GM23338 (cell line): ENCODE measurements around the gene MRTFA. TPM values are rescaled to one million over a fixed set of nuclear protein-coding genes. Genes with fewer than 3 reads are reported as not detected.

ENCODE experiments used
- ATAC-seq: fragments of 200-7000 bp; cut with Tn5 transposase; 3 replicates; pipeline ENCODE4 v1.9.1; 2020
- DNase-seq: peaks from one replicate; pipeline ENCODE4 v3.0.0-alpha.2; 2015; ENCODE audit warnings: low spot score
- H2AFZ ChIP-seq: fragments of 200-600 bp; sonication (generic); 2 replicates; pipeline ENCODE4 v1.8.0; 2016; ENCODE audit warnings: antibody characterized with exemption, mild to moderate bottlenecking, moderate library complexity
- H3F3A ChIP-seq: fragments of 200-600 bp; sonication (generic); replicated peaks from 2 replicates; pipeline ENCODE4 v1.8.0; 2017; ENCODE audit warnings: antibody characterized with exemption, mixed run types, low read depth
- H3K27ac ChIP-seq: fragments of 200-600 bp; sonication (generic); 2 replicates; pipeline ENCODE4 v1.6.1; 2016; ENCODE audit warnings: low read depth
- H3K27me3 ChIP-seq: fragments of 200-600 bp; sonication (generic); 2 replicates; pipeline ENCODE4 v1.8.0; 2016; ENCODE audit warnings: mild to moderate bottlenecking, mixed run types, moderate library complexity; ENCODE audit not compliant: insufficient read depth
- H3K36me3 ChIP-seq: fragments of 200-600 bp; sonication (generic); 2 replicates; pipeline ENCODE4 v1.8.0; 2016; ENCODE audit warnings: mild to moderate bottlenecking; ENCODE audit not compliant: insufficient read depth
- H3K4me1 ChIP-seq: fragments of 200-600 bp; sonication (generic); 2 replicates; pipeline ENCODE4 v1.8.0; 2016; ENCODE audit warnings: mild to moderate bottlenecking, moderate library complexity; ENCODE audit not compliant: insufficient read depth
- H3K4me2 ChIP-seq: fragments of 200-600 bp; sonication (generic); 2 replicates; pipeline ENCODE4 v1.7.1; 2017; ENCODE audit warnings: mixed run types
- H3K4me3 ChIP-seq: fragments of 200-600 bp; sonication (generic); 2 replicates; pipeline ENCODE4 v1.6.1; 2016; ENCODE audit warnings: mixed run types
- H3K79me2 ChIP-seq: fragments of 200-600 bp; sonication (generic); replicated peaks from 2 replicates; pipeline ENCODE4 v1.8.0; 2017; ENCODE audit warnings: mild to moderate bottlenecking; ENCODE audit not compliant: insufficient read depth
- H3K9me2 ChIP-seq: fragments of 200-600 bp; sonication (generic); 2 replicates; pipeline ENCODE4 v1.8.0; 2017; ENCODE audit not compliant: insufficient read depth
- H4K20me1 ChIP-seq: fragments of 200-600 bp; sonication (generic); replicated peaks from 2 replicates; pipeline ENCODE4 v1.8.0; 2017; ENCODE audit warnings: mild to moderate bottlenecking; ENCODE audit not compliant: insufficient read depth
- H3K27ac Mint-ChIP-seq: 2 replicates; pipeline ENCODE4 v1.8.0; 2020; ENCODE audit warnings: inconsistent platforms, mild to moderate bottlenecking, moderate library complexity, mixed read lengths
- H3K27me3 Mint-ChIP-seq: 3 replicates; pipeline ENCODE4 v1.8.0; 2022; ENCODE audit warnings: low read depth, mild to moderate bottlenecking, moderate library complexity, mixed read lengths, inconsistent platforms; ENCODE audit not compliant: insufficient read depth, poor library complexity
- H3K36me3 Mint-ChIP-seq: 3 replicates; pipeline ENCODE4 v1.8.0; 2021; ENCODE audit warnings: low read depth, mild to moderate bottlenecking, inconsistent platforms, moderate library complexity, mixed read lengths
- H3K4me1 Mint-ChIP-seq: 3 replicates; pipeline ENCODE4 v1.8.0; 2020; ENCODE audit warnings: mild to moderate bottlenecking, inconsistent platforms, mixed read lengths
- H3K4me3 Mint-ChIP-seq: 3 replicates; pipeline ENCODE4 v1.8.0; 2021; ENCODE audit warnings: moderate library complexity, mild to moderate bottlenecking, inconsistent platforms, mixed read lengths
- H3K9me3 Mint-ChIP-seq: 3 replicates; pipeline ENCODE4 v1.8.0; 2020; ENCODE audit warnings: moderate library complexity, mild to moderate bottlenecking, inconsistent platforms, mixed read lengths
- CREB1 ChIP-seq: fragments of 250-450 bp; sonication (Bioruptor Pico); IDR thresholded peaks from 2 replicates; pipeline ENCODE4 v1.5.0; 2020; ENCODE audit warnings: low read depth, mild to moderate bottlenecking, moderate library complexity
- CTCF ChIP-seq, 2 experiments: fragments of 200-600 bp in 1 of 2; sonication (generic) in 1 of 2; conservative IDR thresholded peaks; 2 replicates each; pipeline versions ENCODE4 v1.5.1 to v1.6.1; 2016 to 2017; ENCODE audit warnings: antibody characterized with exemption in 2 of 2, low read depth in 2 of 2, mild to moderate bottlenecking in 2 of 2, moderate library complexity in 1 of 2
- ETS1 ChIP-seq: IDR thresholded peaks from 2 replicates; pipeline ENCODE4 v1.6.1; 2016; ENCODE audit warnings: antibody characterized with exemption
- EZH2 ChIP-seq: fragments of 200-600 bp; sonication (generic); IDR thresholded peaks from one replicate; pipeline ENCODE4 v1.8.0; 2017; ENCODE audit warnings: antibody characterized with exemption, mild to moderate bottlenecking, low read depth; ENCODE audit not compliant: unreplicated experiment
- EZH2phosphoT487 ChIP-seq: fragments of 200-600 bp; sonication (generic); IDR thresholded peaks from one replicate; pipeline ENCODE4 v1.8.1; 2018; ENCODE audit warnings: antibody characterized with exemption; ENCODE audit not compliant: unreplicated experiment
- JUNB ChIP-seq: IDR thresholded peaks from one replicate; pipeline ENCODE4 v1.6.1; 2016; ENCODE audit warnings: antibody characterized with exemption; ENCODE audit not compliant: unreplicated experiment
- NANOG ChIP-seq: IDR thresholded peaks from 2 replicates; pipeline ENCODE4 v1.6.1; 2016; ENCODE audit warnings: antibody characterized with exemption, borderline replicate concordance
- POLR2AphosphoS5 ChIP-seq: IDR thresholded peaks from 2 replicates; pipeline ENCODE4 v1.6.1; 2016; ENCODE audit warnings: antibody characterized with exemption, low read depth
- REST ChIP-seq: IDR thresholded peaks from one replicate; pipeline ENCODE4 v1.6.1; 2018; ENCODE audit warnings: antibody characterized with exemption; ENCODE audit not compliant: unreplicated experiment
- STAT1 ChIP-seq: IDR thresholded peaks from one replicate; pipeline ENCODE4 v1.6.1; 2016; ENCODE audit warnings: antibody characterized with exemption; ENCODE audit not compliant: unreplicated experiment
- ZNF114 ChIP-seq: fragments of 250-450 bp; sonication (Bioruptor Pico); IDR thresholded peaks from 2 replicates; pipeline ENCODE4 v1.5.0; 2020; ENCODE audit warnings: mild to moderate bottlenecking, moderate library complexity
- ZNF331 ChIP-seq: fragments of 250-450 bp; sonication (Bioruptor Pico); IDR thresholded peaks from 2 replicates; pipeline ENCODE4 v1.5.0; 2020; ENCODE audit warnings: low read depth, mild to moderate bottlenecking, moderate library complexity
- ZNF462 ChIP-seq: fragments of 250-450 bp; sonication (Bioruptor Pico); IDR thresholded peaks from 2 replicates; pipeline ENCODE4 v1.5.0; 2020; ENCODE audit warnings: mild to moderate bottlenecking, moderate library complexity
- polyA plus RNA-seq: library from polyadenylated mRNA; unstranded; fragments of >200 nt; fragmentation: Nextera tagmentation; extraction: Ambion mirVana; gene quantifications from 2 replicates; pipeline ENCODE4 v1.2.1, GENCODE V29; 2016
- total RNA-seq: library from RNA; depleted of rRNA; stranded (reverse); fragments of >200 nt; shearing (Covaris generic); gene quantifications from 2 replicates; pipeline ENCODE4 v1.2.3, GENCODE V29; 2014

MRTFA gene
- total and polyA plus RNA-seq, 2 experiments from 2014 or later, result 18.1 to 92.4 TPM

- Mint-ChIP-seq H3K27ac (no peak overlapping the region), H3K4me3 (no peak overlapping the region), H3K9me3 (no peaks in the 10 kb centered on the region), H3K4me1 (peaks cover 29% of the 10 kb centered on the region), H3K36me3 (no peaks in the 10 kb centered on the region), H3K27me3 (no peaks in the 10 kb centered on the region)
- no peaks in the 10 kb centered on the region for H3K36me3 ChIP-seq
- no peak overlapping the region for H3K4me3 ChIP-seq
- H3K27me3 ChIP-seq, result no peaks in the 10 kb centered on the region
- H3F3A ChIP-seq, result no peaks in the 10 kb centered on the region
- H3K4me2 ChIP-seq, result no peak overlapping the region
- ATAC-seq (peak; percentile 63), DNase-seq (no peak)
- H3K4me1 ChIP-seq, result peaks cover 22% of the 10 kb centered on the region
- no peak for TF ChIP-seq EZH2phosphoT487
- no peak for TF ChIP-seq ETS1
- no peak for TF ChIP-seq ZNF114 (CRISPR knock-in tag)
- TF ChIP-seq CTCF (conservative IDR thresholded peaks at IDR 0.05; ENCODE audit: low read depth in 2 of 2), result no peak
- no peak for TF ChIP-seq NANOG
- no peak for TF ChIP-seq EZH2
- no peak for TF ChIP-seq REST
- TF ChIP-seq STAT1, result no peak
- no peak for TF ChIP-seq POLR2AphosphoS5
- no peak for TF ChIP-seq CREB1
- TF ChIP-seq ZNF462 (CRISPR knock-in tag), result no peak
- no peak for TF ChIP-seq JUNB
- no peak for TF ChIP-seq ZNF331 (CRISPR knock-in tag)
- H3K27ac ChIP-seq, result peak overlapping the region; percentile 45; the same call in 1 of the 2 replicates
- H2AFZ ChIP-seq, result no peak overlapping the region
- H4K20me1 ChIP-seq, result no peaks in the 10 kb centered on the region
- no peaks in the 10 kb centered on the region for H3K9me2 ChIP-seq
- peaks cover 17% of the 10 kb centered on the region for H3K79me2 ChIP-seq
Measured at GRCh38 chr22:40469181-40469580, 167.3 kb downstream of the MRTFA start.
